OCI-LY3 (cell line): ENCODE results near the gene PAK1.

Source experiments
- H2AFZ ChIP-seq: fragments of 200-600, 300-600 bp; shearing (Covaris generic); 2 replicates; pipeline ENCODE4 v1.6.0; 2014; ENCODE audit warnings: antibody characterized with exemption, low read depth, low read length
- H3K27ac ChIP-seq: fragments of 200-600, 300-600 bp; sonication (generic); 2 replicates; pipeline ENCODE4 v1.5.1; 2014; ENCODE audit warnings: mild to moderate bottlenecking, low read length, moderate library complexity, mixed read lengths
- H3K27me3 ChIP-seq: fragments of 200-600, 300-600 bp; sonication (generic); 2 replicates; pipeline ENCODE4 v1.6.1; 2014; ENCODE audit warnings: low read depth, low read length, mixed read lengths
- H3K36me3 ChIP-seq: fragments of 200-600, 300-600 bp; sonication (generic); replicated peaks from 2 replicates; pipeline ENCODE3; 2014; ENCODE audit warnings: low read depth, low read length, mixed read lengths
- H3K4me1 ChIP-seq: fragments of 300-600, 200-600 bp; sonication (generic); 2 replicates; pipeline ENCODE4 v1.6.1; 2014; ENCODE audit warnings: low read length, mixed read lengths
- H3K4me2 ChIP-seq: fragments of 200-600, 300-600 bp; sonication (generic); 2 replicates; pipeline ENCODE4 v1.6.1; 2014; ENCODE audit warnings: low read length, mixed read lengths
- H3K4me3 ChIP-seq: fragments of 300-600, 200-600 bp; sonication (generic); 2 replicates; pipeline ENCODE4 v1.5.1; 2014; ENCODE audit warnings: antibody characterized with exemption, mild to moderate bottlenecking, low read length, moderate library complexity
- H3K79me2 ChIP-seq: fragments of 300-600, 200-600 bp; shearing (Covaris generic); 2 replicates; pipeline ENCODE4 v1.6.1; 2014; ENCODE audit warnings: mild to moderate bottlenecking, low read length, mixed read lengths
- H3K9ac ChIP-seq: fragments of 300-600, 200-600 bp; shearing (Covaris generic); 2 replicates; pipeline ENCODE4 v1.6.0; 2014; ENCODE audit warnings: mild to moderate bottlenecking, low read length, moderate library complexity
- H3K9me3 ChIP-seq: fragments of 200-600, 300-600 bp; shearing (Covaris generic); 2 replicates; pipeline ENCODE4 v1.6.1; 2014; ENCODE audit warnings: low read length, mixed read lengths; ENCODE audit not compliant: insufficient read depth
- H4K20me1 ChIP-seq: fragments of 200-600, 300-600 bp; sonication (generic); 2 replicates; pipeline ENCODE4 v1.6.1; 2016; ENCODE audit warnings: low read length, mixed read lengths; ENCODE audit not compliant: insufficient read depth
- EZH2phosphoT487 ChIP-seq: fragments of 200-600 bp; shearing (Covaris generic); IDR thresholded peaks from 2 replicates; pipeline ENCODE4 v1.6.1; 2018; ENCODE audit warnings: antibody characterized with exemption, mixed run types, low read depth
- TF ChIP-seq, protein P1 (sequence below): fragments of 200-600, 300-600 bp; sonication (generic); IDR thresholded peaks from 2 replicates; pipeline ENCODE4 v1.5.1; 2014; ENCODE audit warnings: antibody characterized with exemption, low read length, low read depth

Gene PAK1

DNA sequence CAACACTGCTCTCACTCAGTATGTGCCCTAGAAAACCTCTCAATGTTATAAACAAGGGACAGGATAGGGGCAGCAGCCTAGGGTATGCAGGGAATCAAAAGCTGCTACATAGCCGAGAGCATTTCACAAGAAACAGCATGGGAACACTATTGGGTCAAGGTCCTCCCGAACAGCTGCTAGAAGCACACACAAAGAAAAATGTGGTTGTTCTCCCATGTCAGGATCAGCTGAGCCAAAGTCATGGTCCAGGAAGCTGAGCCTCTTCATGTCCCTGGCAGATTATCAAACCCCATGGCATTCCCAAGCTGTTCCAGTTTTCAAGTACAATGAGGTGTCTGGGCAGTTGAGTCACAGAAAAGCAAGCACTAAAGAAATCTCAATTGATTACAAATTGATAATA lies 151.4 kb downstream of the PAK1 start:
- H3K9me3 ChIP-seq, result no peaks in the 10 kb centered on the region
- no peaks in the 10 kb centered on the region for H3K79me2 ChIP-seq
- no peak overlapping the region for H3K4me3 ChIP-seq
- H4K20me1 ChIP-seq, result no peaks in the 10 kb centered on the region
- H3K36me3 ChIP-seq, result peaks cover 26% of the 10 kb centered on the region
- H2AFZ ChIP-seq, result no peak overlapping the region
- no peak overlapping the region for H3K4me2 ChIP-seq
- H3K4me1 ChIP-seq, result no peaks in the 10 kb centered on the region
- H3K27me3 ChIP-seq, result no peaks in the 10 kb centered on the region
- H3K27ac ChIP-seq, result no peak overlapping the region
- no peak overlapping the region for H3K9ac ChIP-seq
- no peak for TF ChIP-seq EZH2phosphoT487
- TF ChIP-seq, protein P1, sequence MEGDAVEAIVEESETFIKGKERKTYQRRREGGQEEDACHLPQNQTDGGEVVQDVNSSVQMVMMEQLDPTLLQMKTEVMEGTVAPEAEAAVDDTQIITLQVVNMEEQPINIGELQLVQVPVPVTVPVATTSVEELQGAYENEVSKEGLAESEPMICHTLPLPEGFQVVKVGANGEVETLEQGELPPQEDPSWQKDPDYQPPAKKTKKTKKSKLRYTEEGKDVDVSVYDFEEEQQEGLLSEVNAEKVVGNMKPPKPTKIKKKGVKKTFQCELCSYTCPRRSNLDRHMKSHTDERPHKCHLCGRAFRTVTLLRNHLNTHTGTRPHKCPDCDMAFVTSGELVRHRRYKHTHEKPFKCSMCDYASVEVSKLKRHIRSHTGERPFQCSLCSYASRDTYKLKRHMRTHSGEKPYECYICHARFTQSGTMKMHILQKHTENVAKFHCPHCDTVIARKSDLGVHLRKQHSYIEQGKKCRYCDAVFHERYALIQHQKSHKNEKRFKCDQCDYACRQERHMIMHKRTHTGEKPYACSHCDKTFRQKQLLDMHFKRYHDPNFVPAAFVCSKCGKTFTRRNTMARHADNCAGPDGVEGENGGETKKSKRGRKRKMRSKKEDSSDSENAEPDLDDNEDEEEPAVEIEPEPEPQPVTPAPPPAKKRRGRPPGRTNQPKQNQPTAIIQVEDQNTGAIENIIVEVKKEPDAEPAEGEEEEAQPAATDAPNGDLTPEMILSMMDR, result no peak

DNA sequence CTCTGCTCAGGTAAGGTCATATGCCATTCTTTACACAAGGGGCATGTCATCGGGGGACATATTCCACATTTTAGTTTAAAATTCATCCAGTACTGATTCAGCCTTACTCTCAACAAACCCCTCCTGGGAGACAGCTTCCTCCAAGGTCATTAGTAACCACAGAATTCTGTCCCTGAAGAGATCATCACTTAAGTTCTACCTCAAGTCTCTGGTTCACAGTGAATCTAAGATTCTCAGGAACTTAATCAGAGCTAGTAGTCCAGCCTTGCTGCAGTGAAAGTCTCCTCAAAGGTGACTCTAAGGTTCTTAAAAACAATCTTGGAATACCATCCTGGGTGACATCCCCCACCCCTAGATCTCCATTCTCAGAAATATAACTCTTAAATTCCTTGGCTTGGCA lies 153.5 kb downstream of the PAK1 start:
- Histone ChIP-seq H3K4me3 (no peak overlapping the region), H4K20me1 (no peaks in the 10 kb centered on the region), H3K27ac (no peak overlapping the region), H3K27me3 (0 out of 2 replicates have a peak, but pooled peaks cover 3% of the 10 kb centered on the region), H3K36me3 (peaks cover 20% of the 10 kb centered on the region), H3K79me2 (no peaks in the 10 kb centered on the region), H3K4me1 (no peaks in the 10 kb centered on the region), H3K4me2 (no peak overlapping the region), H3K9me3 (no peaks in the 10 kb centered on the region), H3K9ac (no peak overlapping the region), H2AFZ (no peak overlapping the region)
- TF ChIP-seq EZH2phosphoT487, result no peak
- TF ChIP-seq, protein P1, result no peak

DNA sequence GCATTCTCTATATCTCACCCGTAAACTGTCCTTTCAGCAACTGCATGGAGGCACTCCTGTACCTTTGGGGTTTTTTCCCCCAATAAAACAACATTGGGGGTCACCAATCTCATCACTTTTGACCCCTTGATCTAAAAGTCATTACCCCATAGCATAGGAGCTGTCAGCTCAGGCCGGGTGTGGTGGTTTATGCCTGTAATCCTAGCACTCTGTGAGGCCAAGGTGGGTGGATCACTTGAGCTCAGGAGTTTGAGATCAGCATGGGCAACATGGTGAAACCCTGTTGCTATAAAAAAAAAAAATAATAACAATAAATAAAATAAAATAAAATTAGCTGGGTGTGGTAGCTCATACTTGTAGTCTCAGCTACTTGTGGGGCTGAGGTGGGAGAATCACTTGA lies 155.3 kb downstream of the PAK1 start:
- Histone ChIP-seq H3K27me3 (0 out of 2 replicates have a peak, but pooled peaks cover 3% of the 10 kb centered on the region), H3K4me3 (no peak overlapping the region), H3K36me3 (peaks cover 18% of the 10 kb centered on the region), H3K4me1 (no peaks in the 10 kb centered on the region), H3K4me2 (no peak overlapping the region), H4K20me1 (no peaks in the 10 kb centered on the region), H2AFZ (no peak overlapping the region), H3K9me3 (no peaks in the 10 kb centered on the region), H3K79me2 (no peaks in the 10 kb centered on the region), H3K27ac (no peak overlapping the region), H3K9ac (no peak overlapping the region)
- TF ChIP-seq, protein P1, result no peak

DNA sequence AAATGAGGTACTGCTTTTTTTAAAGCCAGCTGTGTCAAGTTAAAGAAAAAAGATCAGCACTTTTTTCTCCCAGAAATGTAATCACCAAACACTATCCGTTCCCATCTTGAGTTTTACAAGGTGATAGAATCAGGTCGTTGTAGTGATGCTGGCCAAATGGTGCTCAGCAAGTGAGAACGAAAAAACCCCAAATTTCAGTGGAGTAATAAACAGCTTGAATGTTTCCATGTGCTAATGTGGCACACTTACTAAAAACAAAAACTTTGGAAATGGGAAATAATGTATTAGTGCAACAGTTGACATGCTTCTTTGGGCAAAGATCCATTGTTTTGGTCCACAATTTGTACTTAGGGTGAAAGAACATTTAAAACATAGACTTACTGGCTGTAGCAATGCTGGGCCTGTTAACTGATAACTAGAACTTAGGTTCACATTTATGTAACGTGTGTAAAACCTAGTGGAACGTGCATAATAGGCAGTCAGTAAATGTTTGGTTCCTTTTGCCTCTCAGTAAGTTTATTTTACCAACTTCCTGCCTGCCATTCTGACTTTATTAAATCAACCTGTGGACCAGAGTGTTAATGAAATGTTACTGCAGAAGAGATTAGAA lies 157.1 kb downstream of the PAK1 start:
- Histone ChIP-seq H3K79me2 (no peaks in the 10 kb centered on the region), H3K4me2 (no peak overlapping the region), H2AFZ (no peak overlapping the region), H3K27ac (no peak overlapping the region), H3K36me3 (peaks cover 5% of the 10 kb centered on the region), H3K4me1 (no peaks in the 10 kb centered on the region), H3K9me3 (no peaks in the 10 kb centered on the region), H3K27me3 (0 out of 2 replicates have a peak, but pooled peaks cover 3% of the 10 kb centered on the region), H4K20me1 (no peaks in the 10 kb centered on the region), H3K4me3 (no peak overlapping the region), H3K9ac (no peak overlapping the region)
- TF ChIP-seq, protein P1, result no peak
- TF ChIP-seq EZH2phosphoT487, result no peak
